ENCODE measurements around the gene EYA3. TPM values are rescaled to one million over a fixed set of nuclear protein-coding genes. Genes with fewer than 3 reads are reported as not detected.

Gene EYA3
- total and polyA plus RNA-seq, 2 of the 8 experiments (the other 6 are each of a cell fraction or from before 2014, with no cell fraction given), result 15.0 to 33.9 TPM

- H3K14ac ChIP-seq (ENCODE audit: insufficient read length), result no peak overlapping the region
- H2BK15ac ChIP-seq (ENCODE audit: low read length), result no peak overlapping the region
- no peak overlapping the region for H3K9ac ChIP-seq (replicated peaks in 1 of 4; ENCODE audit: extremely low read depth in 1 of 4, low read depth in 3 of 4, low read length in 3 of 4)
- H4K5ac ChIP-seq (ENCODE audit: insufficient read length, low read depth, low read length), result no peak overlapping the region
- no peak overlapping the region for H2BK12ac ChIP-seq (ENCODE audit: low read depth, low read length)
- no peak overlapping the region for H2AK5ac ChIP-seq (ENCODE audit: low read depth, low read length)
- CTCF ChIA-PET (ENCODE audit: partially characterized antibody), result interaction anchor here (1.5 to 3.7 kb wide), 3 partner anchors 9 to 52 kb away, joined by 4 to 17 read pairs (median 5); no protein-coding TSS in a partner anchor
- peaks cover 5% of the 10 kb centered on the region; the same call in 1 of the 2 replicates for H3K79me1 ChIP-seq (ENCODE audit: low read depth, low read length)
- H3K4ac ChIP-seq (replicated peaks; ENCODE audit: insufficient read length, low read depth, low read length), result no peak overlapping the region
- no peak overlapping the region for H3K56ac ChIP-seq (replicated peaks; ENCODE audit: insufficient read length, low read depth, low read length)
- H4K91ac ChIP-seq (replicated peaks; ENCODE audit: insufficient read length, low read length), result no peak overlapping the region
- no peak for DNase-seq (ENCODE audit: low read depth in 1 of 2, low spot score in 2 of 2)
- no peaks in the 10 kb centered on the region for H3K27me3 ChIP-seq (replicated peaks in 1 of 4; ENCODE audit: control insufficient read depth in 3 of 4, extremely low read depth in 1 of 4, insufficient read depth in 3 of 4, low read length in 3 of 4)
- H2BK20ac ChIP-seq (ENCODE audit: low read length), result no peak overlapping the region
- H3K27ac ChIP-seq (ENCODE audit: low read depth, low read length), result no peak overlapping the region
- no peak overlapping the region for H2BK120ac ChIP-seq (replicated peaks; ENCODE audit: low read depth, low read length)
- H4K8ac ChIP-seq (ENCODE audit: extremely low read depth, insufficient read depth, low read length), result no peak overlapping the region
- no peaks in the 10 kb centered on the region for H3K36me3 ChIP-seq (ENCODE audit: control insufficient read depth in 2 of 4, insufficient read depth in 4 of 4, low read length in 3 of 4)
- no peak overlapping the region for H3K23ac ChIP-seq (ENCODE audit: insufficient read length)
- H3K9me3 ChIP-seq (ENCODE audit: insufficient read depth in 2 of 2, low read depth in 1 of 2, low read length in 1 of 2), result no peaks in the 10 kb centered on the region
- no peak overlapping the region for H2AFZ ChIP-seq (ENCODE audit: low read length)
- no peak for FAIRE-seq
- peaks cover 3 to 9% (median 8%) of the 10 kb centered on the region in 4 experiments; a peak in 6 of 7 replicates for H3K4me1 ChIP-seq (replicated peaks in 1 of 4; ENCODE audit: control insufficient read depth in 3 of 4, insufficient read depth in 4 of 4, low read length in 3 of 4)
- 95% methylated on average over 6 of the region's 6 CpGs; no CpG with 5 or more reads in 1 of the 2 experiments for WGBS, 2 experiments (ENCODE audit: extremely low coverage in 1 of 2, insufficient coverage in 1 of 2, insufficient read length in 1 of 2, insufficient replicate concordance in 2 of 2, low coverage in 1 of 2, low lambda C conversion rate in 2 of 2, missing lambda C conversion rate in 1 of 2)
- no peak overlapping the region for H3K4me2 ChIP-seq (ENCODE audit: insufficient read depth in 1 of 2, low read depth in 2 of 2, low read length in 2 of 2)
- peaks cover 11% of the 10 kb centered on the region for H3K23me2 ChIP-seq (ENCODE audit: low read depth, low read length)
- H2BK5ac ChIP-seq (ENCODE audit: low read depth, low read length), result no peak overlapping the region
- H4K20me1 ChIP-seq (replicated peaks in 1 of 2; ENCODE audit: control insufficient read depth in 1 of 2, insufficient read depth in 2 of 2, low read length in 2 of 2), result no peaks in the 10 kb centered on the region
- no peak overlapping the region for H3K4me3 ChIP-seq (ENCODE audit: extremely low read depth in 1 of 4, insufficient read depth in 2 of 4, low read depth in 3 of 4, low read length in 4 of 4)
- POLR2A ChIA-PET (ENCODE audit: partially characterized antibody), result interaction anchor here (0.9 to 1.4 kb wide), 3 partner anchors 8 to 25 kb away, joined by 3 read pairs; no protein-coding TSS in a partner anchor
- no peak overlapping the region for H3K18ac ChIP-seq (ENCODE audit: extremely low read depth, low read length)
- peaks cover 0 to 9% of the 10 kb centered on the region in 2 experiments; a peak in 3 of 4 replicates for H3K79me2 ChIP-seq (ENCODE audit: control insufficient read depth in 1 of 2, insufficient read depth in 2 of 2, low read length in 2 of 2)
- no peak for TF ChIP-seq HDAC2 (IDR thresholded peaks at IDR 0.05; ENCODE audit: borderline replicate concordance in 1 of 2, low read depth in 2 of 2, low read length in 2 of 2)
- TF ChIP-seq USF2 (IDR thresholded peaks at IDR 0.05; ENCODE audit: low read length), result no peak
Measured at GRCh38 chr1:27931184-27931583, 157.2 kb downstream of the EYA3 start.

All from H1 (cell line).